Activated CD4-positive, alpha-beta T cell treated with anti-CD3 and anti-CD28 coated beads for 48 hours (primary cell): ENCODE data around the gene GIGYF1.
"Not testable (repeated sequence)": the region's sequence is repeated elsewhere in the genome, so short reads cannot be mapped to it uniquely, and the experiment has no call there.

Experiments
- DNase-seq: peaks from one replicate; pipeline ENCODE4 v3.0.0-alpha.2; 2020

The GIGYF1 gene

DNA sequence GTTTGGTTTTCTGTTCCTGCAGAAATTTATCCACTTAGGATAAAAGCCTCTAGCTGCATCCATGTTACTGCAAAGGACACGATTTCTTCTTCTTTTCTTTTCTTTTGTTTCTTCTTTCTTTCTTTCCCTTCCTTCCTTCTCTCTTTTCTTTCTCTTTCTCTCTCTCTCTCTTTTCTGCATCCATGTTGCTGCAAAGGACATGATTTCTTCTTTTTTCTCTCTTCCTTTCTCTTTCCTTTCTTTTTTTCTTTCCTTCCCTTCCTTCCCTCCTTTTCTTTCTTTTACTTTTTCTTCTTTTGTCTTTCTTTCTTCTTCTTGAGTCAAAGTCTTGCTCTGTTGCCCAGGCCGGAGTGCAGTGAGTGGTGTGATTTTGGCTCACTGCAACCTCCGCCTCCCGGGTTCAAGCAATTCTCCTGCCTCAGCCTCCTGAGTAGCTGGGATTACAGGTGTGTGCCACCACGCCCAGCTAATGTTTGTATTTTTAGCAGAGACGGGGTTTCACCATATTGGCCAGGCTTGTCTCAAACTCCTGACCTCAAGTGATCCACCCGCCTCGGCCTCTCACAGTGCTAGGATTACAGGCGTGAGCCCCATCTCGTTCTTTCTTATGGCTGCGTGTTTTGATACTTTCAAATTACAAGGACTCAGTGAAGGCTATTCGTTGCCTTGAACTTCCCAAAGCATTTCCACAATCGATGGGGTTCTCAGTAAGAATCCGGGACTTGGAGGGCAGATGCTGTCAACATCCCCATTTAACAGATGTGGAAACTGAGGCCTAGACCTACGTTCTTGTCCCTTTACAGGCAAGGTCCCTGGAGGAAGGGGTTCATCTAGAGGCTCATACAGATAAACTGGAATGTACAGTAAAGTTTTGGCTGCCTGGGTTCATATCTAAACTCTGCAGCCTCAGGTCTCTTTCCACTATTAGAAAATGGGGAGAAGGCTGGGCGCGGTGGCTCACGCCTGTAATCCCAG is 22.4 kb downstream of the GIGYF1 start:
- no peak for DNase-seq

DNA sequence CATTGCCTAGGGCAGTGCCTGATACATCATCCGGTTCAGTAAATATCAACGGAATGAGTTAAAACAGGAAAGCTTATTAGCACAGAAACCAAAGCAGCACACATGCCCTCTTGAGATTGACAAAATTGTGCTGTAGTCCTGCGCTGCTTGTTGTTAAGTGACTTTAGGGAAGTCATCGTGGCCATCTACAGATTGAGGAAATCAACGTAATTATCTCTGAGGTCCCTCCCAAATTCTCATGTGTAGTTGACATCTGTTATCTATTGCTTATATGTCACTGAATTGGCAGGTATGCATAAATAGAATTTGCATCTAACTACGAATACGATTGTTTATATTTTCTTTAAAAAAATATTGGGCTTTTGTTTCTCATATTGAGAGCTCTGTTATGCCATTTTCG is 24.0 kb downstream of the GIGYF1 start:
- DNase-seq, result no peak

DNA sequence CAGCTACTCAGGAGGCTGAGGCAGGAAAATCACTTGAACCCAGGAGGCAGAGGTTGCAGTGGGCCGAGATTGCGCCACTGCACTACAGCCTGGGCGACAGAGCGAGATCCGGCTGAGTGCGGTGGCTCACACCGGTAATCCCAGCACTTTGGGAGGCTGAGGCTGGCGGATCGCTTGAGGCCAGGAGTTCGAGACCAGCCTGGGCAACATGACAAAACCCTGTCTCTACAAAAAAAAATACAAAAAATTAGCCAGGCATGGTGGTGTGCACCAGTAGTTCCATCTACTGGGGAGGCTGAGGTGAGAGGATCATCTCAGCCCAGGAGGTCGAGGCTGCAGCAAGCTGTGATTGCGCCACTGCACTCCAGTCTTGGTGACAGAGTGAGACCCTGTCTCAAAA is 24.9 kb downstream of the GIGYF1 start:
- not testable (repeated sequence) for DNase-seq

DNA sequence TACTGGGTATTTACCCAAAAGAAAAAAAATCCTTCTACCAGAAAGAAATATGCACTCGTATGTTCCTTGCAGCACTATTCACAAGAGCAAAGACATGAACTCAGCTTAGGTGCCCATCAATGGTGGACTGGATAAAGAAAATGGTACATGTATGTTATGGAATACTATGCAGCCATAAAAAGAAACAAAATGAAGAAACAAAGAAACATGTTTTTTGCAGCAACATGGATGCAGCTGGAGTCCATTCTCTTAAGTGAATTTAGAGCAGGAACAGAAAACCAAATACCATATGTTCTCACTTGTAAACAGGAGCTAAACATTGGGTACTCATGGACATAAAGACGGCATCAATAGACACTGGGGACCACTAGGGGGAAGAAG is 26.0 kb downstream of the GIGYF1 start:
- no peak for DNase-seq

DNA sequence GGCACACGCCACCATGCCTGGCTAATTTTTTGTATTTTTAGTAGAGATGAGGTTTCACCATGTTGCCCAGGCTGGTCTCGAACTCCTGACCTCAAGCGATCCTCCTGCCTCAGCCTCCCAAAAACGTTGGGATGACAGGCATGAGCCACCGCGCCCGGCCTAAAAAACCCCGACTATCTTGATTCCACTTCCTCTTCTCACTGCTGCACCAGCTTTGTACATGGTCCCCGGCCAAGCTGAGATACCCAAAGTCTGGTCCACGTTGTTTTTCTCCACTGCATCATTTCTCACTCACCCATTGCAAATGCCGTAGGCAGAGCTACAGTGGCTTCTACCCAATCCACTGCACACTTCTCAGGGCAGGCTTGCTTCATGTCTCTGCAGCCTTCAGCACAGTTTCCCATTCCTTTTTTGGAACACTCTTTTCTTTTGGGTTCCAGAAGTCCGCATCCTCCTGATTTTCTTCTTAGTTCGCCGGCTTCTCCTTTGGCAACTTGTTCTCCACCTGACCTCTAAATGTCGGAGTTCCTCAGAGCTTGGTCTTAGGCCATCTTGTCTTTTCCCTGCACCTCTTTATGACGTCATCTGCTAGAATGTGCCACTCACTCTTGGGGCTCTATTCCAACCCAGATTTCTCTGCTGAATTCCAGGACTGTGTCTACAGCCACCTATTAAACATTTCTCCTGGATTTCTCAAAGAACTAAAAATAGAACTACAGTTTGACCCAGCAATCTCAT is 26.6 kb downstream of the GIGYF1 start:
- DNase-seq, result no peak

DNA sequence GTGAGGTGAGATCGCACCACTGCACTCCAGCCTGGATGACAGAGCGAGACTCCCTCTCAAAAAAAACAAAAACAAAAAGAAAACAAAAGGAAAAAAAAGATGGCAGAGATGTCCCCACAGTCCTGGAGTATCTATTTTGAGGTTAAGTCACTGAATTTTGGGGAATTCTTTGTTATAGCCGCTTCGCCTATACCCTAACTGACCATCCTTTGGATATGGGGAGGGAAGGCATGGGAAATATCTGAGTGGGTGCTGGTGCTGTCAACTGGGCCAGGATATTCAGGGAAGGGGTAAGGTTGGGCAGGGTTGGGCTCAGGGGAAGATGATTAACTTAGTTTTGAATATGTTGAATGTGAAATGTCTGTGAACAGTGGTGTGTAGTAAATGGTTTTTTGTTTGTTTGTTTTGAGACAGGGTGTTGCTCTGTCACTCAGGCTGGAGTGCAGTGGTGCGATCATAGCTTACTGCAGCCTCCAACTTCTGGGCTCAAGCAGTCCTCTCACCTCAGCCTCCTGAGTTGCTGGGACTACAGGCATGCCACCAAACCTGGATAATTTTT is 28.8 kb downstream of the GIGYF1 start:
- no peak for DNase-seq

DNA sequence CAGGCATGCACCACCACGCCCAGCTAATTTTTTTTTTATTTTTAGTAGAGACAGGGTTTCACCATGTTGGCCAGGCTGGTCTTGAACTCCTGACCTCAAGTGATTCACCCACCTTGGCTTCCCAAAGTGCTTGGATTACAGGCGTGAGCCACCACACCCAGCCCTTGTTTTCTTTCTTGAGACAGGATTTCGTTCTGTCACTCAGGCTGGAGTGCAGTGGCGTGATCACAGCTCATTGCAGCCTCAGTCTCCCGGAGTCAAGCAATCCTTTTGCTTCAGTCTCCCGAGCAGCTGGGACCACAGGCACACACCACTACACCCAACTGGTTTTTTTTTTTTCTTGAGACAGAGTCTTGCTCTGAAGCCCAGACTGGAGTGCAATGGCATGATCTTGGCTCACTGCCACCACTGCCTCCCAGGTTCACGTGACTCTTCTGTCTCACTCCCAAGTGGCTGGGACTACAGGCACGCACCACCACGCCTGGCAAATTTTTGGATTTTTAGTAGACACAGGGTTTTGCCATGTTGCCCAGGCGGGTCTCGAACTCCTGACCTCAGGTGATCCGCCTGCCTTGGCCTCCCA is 31.8 kb downstream of the GIGYF1 start:
- not testable (repeated sequence) for DNase-seq

DNA sequence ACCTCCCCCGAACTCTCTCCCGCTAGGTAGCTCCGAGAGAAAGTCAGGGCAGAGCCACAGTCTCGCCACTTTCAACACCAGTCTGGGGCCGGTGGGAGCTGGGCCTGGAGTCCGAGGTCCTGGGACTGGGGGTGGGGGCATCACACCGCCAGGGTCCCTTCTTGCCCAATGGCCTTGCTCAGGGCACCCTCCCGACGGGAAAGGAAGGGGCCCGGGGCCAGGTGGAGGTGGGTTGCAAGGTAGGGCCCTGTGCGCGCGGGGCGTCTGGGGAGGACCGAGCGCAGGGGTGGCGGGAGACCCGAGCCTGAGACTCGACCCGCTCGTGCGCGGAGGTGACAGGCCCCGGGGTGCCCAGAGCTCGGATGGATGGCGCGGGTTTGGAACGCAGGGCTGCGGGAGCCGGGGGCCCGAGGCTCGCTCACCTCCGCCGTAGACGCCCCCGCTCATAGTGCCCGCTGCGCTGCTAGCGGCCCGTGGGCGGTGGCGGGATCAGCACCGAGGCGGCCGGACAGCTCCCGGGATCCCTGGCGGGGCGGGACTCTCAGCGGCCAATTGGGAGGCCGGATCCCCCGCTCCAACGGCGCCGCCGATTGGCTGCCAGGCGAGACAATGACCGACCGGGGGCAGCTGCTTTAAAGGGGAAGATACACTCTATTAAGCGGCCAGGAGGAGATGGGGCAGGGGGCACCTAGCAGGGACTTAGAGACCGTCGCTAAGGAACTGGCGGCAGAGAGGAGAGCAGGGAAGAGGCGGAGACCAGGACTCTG is 38.0 kb downstream of the GIGYF1 start, which contains the start of gene ACTL6B:
ACTL6B (minus strand) TSS at position 541 of the 767 bp plus-strand sequence; CDS start at position 447, 94 bp downstream.
- peak; percentile 78 for DNase-seq

DNA sequence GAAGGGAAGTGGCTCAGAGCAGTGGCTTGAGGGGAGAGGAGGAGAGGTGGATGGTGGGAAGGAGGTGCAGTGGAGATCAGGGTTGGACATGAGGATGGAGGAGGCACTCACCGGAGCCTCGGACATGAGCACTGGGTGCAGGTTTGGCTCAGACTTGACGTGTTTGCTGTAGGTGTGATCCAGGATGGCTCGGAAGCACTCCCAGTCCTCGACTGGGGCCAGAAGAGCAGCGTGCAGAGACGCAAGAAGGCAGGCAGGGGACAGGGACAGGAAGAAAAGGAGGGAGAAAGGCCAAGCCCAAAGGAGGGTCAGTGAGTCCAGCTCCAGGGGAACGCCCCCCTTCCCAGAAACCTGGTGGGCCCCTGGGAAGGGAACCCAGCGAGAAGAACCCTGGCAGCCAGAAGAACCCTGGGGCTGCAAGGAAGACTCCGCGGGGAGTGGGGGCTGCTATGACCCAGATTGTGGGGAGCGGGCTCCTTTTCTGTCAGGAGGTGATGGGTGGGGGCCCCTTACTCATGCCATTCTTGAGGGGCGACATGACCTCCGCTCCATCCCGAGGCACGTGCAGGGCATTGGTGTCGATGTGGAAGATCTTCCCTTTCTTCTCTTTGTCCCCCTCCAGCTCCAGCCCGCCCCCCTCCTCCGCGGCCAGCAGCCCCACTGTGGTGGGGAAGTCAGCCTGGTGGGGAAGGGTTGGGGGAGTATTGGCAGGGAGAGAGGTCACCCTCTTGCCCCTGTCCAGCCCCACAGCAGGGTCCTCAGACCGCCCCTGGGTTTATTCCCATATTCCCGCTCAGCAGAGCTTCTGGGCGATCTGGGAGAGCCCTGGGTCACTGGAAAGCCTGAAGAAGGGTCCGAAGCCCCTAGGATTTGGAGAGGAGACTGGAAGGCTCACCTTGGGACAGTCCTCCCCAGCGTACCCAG is 38.9 kb downstream of the GIGYF1 start:
- DNase-seq, result no peak

DNA sequence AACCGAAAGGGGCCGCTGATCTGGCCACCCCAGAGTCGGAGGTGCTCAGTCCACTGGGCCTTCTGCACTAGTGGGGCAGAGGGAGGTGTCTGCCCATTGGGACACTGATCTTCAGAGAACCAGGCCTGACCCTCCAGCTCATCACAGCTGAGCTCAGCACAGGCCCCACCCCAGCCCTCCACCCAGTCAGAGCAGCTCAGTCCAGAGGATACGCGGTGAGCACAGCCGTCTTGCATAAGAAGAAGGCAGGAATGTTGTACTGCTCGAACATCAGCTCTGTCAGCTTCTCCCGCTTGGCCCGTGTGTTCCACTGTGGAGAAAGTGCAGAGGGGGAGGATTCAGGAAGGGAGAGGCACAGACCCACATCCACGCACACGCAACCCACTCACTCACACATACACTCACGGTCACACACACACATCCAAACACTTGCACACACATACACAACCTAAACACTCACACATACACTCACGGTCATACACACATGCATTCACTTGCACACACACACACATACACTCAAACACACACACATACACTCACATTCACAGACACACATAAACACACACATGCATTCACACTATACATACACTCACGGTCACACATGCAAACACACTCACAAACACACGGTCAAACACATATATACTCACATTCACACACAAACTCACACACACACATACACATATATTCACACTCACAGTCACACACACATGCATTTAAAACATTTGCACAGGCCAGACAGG is 44.1 kb downstream of the GIGYF1 start:
- DNase-seq, result no peak

DNA sequence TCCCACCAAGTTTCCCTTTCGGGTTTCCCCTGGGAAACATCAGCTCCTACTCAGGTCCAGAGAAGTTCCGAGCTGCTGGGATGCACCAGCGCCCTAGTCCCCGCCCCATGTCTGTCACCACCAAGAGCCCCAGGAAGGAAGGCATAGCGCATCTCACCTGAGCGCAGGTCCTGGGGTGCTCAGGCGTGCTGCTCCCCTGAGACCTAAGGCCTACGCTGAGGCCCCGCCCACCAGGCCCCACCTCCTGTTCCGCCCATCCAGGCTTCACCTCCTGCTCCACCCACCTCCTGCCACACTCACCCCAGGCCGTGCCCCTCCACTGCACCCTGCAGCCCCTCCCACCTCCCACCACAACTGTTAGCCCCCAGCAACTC is 51.5 kb downstream of the GIGYF1 start:
- DNase-seq, result peak; percentile 51

DNA sequence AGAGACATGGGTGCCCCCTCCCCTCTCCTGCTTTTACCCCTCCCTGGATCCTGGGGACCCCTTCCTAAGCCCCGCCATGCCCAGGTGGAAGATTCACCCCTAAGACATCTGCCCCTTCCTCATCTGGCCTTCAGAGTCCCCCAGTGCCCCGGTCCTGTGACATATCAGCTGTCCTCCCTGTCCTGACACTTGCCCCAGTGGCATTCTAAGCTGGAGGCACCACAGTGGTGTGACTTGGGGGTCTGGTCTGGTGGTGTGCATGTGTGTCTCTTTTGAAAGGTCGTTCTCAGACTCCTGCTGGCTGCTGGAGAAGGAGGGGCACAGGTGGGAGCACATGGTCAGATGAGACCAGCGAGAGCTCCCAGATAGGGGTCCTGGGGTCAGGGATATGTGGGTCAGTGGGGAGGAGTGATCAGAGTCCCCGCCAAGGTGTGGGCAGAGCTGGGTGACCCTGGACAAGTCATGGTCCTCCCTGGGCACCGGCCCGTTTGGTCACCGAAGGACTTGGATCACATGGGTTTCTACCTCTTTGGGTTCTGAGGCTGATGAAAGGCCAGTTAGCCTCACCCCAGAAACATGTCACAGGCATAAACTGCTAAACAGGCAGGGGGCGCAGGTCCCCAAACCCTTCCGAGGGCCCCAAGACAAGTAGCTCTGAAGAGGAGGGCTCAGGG is 52.1 kb downstream of the GIGYF1 start:
- no peak for DNase-seq

DNA sequence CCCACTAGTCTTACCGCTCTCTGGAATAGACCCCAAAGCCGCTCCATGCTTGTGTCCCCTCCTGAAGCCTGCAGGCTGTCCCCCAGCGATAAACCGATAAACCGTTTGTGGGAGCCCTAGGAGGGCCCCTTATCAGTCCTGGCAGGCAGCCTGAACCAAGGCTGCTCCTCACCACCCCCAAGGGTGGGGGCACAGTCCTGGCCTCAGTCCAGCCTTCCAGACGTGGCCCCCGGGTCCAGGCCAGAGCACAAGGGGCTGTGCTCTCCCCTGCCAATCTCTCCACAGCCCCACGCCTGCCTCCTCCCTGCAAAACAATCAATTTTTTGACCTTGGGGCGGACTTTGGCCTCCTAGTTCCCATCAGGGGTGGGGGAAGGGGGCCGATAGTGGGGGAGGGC is 52.6 kb downstream of the GIGYF1 start, which contains the start of gene TFR2:
TFR2 (minus strand) TSS at position 90 of the 397 bp plus-strand sequence; CDS start at position 47, 43 bp downstream.
- DNase-seq, result no peak

DNA sequence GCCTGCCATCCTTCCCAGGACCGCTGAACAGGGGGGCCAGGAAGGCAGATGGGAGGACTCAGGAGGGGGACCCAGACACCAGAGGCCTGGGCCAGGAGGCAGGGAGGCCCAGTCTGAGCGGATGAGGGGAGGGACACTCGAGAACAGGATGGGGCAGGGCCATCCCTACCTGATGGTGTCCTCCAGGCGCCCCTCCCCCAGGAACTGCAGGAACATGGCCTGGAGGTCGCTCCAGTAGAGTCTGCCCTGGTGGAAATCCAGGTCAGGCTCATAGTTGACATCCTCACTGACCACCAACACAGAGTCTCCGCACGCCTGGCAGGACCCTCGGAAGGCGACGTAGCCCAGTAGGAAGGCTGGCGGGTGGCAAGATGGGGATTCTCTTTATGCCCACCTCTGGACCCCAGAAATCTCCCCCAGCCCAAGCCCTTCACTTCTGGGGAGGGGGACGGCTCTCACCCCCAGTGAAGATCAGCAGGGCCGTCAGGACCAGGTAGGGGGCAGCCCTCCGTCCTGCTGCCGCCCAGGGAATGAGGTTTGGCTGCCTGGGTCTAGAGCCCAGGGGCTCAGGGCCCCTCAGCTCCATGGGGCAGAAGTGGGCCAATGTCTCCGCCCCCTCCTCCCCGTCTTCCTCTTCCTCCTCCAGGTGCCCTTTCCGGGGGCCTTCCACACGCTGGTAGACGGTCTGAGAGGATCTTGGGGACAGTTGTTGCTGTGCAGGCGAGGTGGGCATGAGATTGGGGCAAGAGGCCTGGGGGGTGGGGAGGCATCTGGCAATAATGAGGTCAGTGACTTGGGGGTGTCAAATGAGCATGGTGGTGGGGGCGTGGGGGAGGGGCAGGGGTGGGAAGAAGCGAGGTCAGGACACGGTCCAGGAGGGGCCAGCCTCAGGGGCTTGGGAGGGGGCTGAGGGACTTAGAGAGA is 53.3 kb downstream of the GIGYF1 start:
- DNase-seq, result no peak

DNA sequence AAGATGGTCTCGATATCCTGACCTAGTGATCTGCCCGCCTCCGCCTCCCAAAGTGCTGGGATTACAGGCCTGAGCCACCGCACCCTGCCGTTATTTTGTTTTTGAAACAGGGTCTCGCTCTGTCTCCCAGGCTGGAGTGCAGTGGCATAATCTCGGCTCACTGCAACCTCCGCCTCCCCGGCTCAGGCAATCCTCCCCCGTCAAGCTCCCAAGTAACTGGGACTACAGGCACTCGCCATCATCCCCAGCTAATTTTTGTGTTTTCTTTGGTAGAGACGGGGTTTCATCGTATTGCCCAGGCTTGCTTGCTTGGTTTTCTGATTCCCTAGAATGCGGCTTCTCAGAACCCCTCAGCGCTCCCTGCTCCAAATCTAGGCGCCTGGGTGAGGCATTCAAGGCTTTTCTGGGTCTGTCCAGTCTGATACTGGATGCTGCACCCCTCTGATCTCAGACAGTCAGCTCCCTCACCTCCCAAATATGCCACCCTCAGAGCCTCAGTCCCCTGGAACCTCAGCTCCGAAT is 54.0 kb downstream of the GIGYF1 start:
- no peak for DNase-seq

DNA sequence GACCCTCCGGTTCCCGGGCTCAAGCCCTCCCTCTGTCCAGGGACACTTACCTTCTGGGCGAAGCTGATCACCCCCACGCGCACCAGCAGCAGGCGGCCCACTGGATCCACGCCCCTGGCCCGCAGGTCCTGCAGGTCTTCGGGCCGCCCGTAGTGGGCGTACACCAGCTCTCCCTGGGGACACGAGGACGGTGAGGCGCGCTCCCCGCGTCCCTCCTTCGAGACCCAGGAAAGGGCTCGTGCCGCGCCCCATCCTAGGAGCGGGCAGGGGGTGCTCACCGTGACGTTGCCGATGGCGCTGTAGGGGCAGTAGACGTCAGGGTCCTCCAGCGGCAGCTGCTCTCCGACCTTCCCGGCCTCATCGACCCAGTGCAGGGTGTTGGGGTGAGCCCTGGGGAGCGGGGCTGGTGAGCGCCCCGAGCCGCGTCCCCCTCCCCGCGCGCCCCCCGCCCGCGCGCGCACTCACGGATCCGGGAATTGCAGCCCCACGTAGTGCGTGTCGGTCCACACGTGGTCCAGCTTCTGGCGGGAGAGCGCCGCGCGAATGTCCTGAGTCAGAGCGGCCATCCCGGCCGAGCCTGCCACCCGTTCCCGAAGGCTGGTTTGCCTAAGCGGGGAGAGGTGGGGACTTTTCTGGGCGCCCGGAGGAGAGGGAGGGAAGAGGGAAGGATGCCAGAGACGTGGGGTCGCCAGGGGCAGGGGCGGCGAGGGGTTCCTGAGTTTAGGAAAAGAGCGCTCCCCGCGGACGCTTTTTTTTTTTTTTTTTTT is 60.9 kb downstream of the GIGYF1 start:
- peak; percentile 76 for DNase-seq

DNA sequence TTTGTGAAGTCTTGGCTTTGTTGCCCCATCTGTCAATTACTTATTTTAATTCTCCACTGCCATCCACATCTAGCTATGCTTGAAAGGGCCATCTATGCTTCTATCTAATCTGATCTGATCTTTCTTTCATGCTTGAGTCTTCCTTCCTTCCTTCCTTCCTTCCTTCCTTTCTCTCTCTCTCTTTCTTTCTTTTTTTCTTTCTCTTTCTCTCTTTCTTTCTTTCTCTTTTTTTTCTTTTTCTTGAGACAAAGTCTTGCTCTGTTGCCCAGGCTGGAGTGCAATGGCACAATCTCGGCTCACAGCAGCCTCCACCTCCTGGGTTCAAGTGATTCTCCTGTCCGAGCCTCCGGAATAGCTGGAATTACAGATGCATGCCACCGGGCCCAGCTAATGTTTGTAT is 64.0 kb downstream of the GIGYF1 start:
- no peak for DNase-seq
